ENCODE data around the gene P3R3URF. TPM values are rescaled to one million over a fixed set of nuclear protein-coding genes. Genes with fewer than 3 reads are reported as not detected.

Gene P3R3URF
- polyA plus RNA-seq, 1 donor, result not detected

GRCh38 chr1:46173361-46173856 is 2.9 kb downstream of the P3R3URF start:
- peaks cover 6% of the 10 kb centered on the region for H3K4me1 ChIP-seq (ENCODE audit: control insufficient read depth, insufficient read depth, low read length)
- DNase-seq, result peak in 1 of 2 donors; percentile 29
- no peaks in the 10 kb centered on the region for H3K9me3 ChIP-seq (ENCODE audit: control insufficient read depth, low read depth, low read length)
- no CpG with 5 or more reads among the region's 4 CpGs for WGBS (ENCODE audit: insufficient coverage, low lambda C conversion rate)
- no peak overlapping the region for H3K27ac ChIP-seq (ENCODE audit: low read length)
- H3K4me3 ChIP-seq (ENCODE audit: low read length), result no peak overlapping the region
- peaks cover 3% of the 10 kb centered on the region for H3K27me3 ChIP-seq (ENCODE audit: control insufficient read depth, insufficient read depth, low read length)
- H3K36me3 ChIP-seq (ENCODE audit: control insufficient read depth, insufficient read depth, low read length), result no peaks in the 10 kb centered on the region

GRCh38 chr1:46172321-46172720 is 4.0 kb downstream of the P3R3URF start:
- WGBS (ENCODE audit: insufficient coverage, low lambda C conversion rate), result 60% methylated on average over 1 of the region's 4 CpGs
- Histone ChIP-seq H3K4me3 (ENCODE audit: low read length) (no peak overlapping the region), H3K27ac (ENCODE audit: low read length) (no peak overlapping the region), H3K9me3 (ENCODE audit: control insufficient read depth, low read depth, low read length) (no peaks in the 10 kb centered on the region), H3K4me1 (ENCODE audit: control insufficient read depth, insufficient read depth, low read length) (peaks cover 6% of the 10 kb centered on the region), H3K27me3 (ENCODE audit: control insufficient read depth, insufficient read depth, low read length) (peaks cover 6% of the 10 kb centered on the region), H3K36me3 (ENCODE audit: control insufficient read depth, insufficient read depth, low read length) (no peaks in the 10 kb centered on the region)
- DNase-seq, result no peak

GRCh38 chr1:46171871-46172270 is 4.4 kb downstream of the P3R3URF start:
- Histone ChIP-seq H3K4me1 (ENCODE audit: control insufficient read depth, insufficient read depth, low read length) (peaks cover 6% of the 10 kb centered on the region), H3K9me3 (ENCODE audit: control insufficient read depth, low read depth, low read length) (no peaks in the 10 kb centered on the region), H3K36me3 (ENCODE audit: control insufficient read depth, insufficient read depth, low read length) (no peaks in the 10 kb centered on the region), H3K27ac (ENCODE audit: low read length) (no peak overlapping the region), H3K27me3 (ENCODE audit: control insufficient read depth, insufficient read depth, low read length) (peaks cover 9% of the 10 kb centered on the region), H3K4me3 (ENCODE audit: low read length) (no peak overlapping the region)
- DNase-seq, result peak in 1 of 2 donors; percentile 20
- WGBS (ENCODE audit: insufficient coverage, low lambda C conversion rate), result no CpG with 5 or more reads among the region's 6 CpGs

GRCh38 chr1:46171351-46171750 is 4.9 kb downstream of the P3R3URF start:
- no peak overlapping the region for H3K4me3 ChIP-seq (ENCODE audit: low read length)
- H3K9me3 ChIP-seq (ENCODE audit: control insufficient read depth, low read depth, low read length), result no peaks in the 10 kb centered on the region
- H3K4me1 ChIP-seq (ENCODE audit: control insufficient read depth, insufficient read depth, low read length), result peaks cover 6% of the 10 kb centered on the region
- H3K36me3 ChIP-seq (ENCODE audit: control insufficient read depth, insufficient read depth, low read length), result no peaks in the 10 kb centered on the region
- no CpG with 5 or more reads among the region's 8 CpGs for WGBS (ENCODE audit: insufficient coverage, low lambda C conversion rate)
- H3K27ac ChIP-seq (ENCODE audit: low read length), result no peak overlapping the region
- H3K27me3 ChIP-seq (ENCODE audit: control insufficient read depth, insufficient read depth, low read length), result peaks cover 13% of the 10 kb centered on the region
- DNase-seq, result no peak

- WGBS (ENCODE audit: insufficient coverage, low lambda C conversion rate), result no CpG with 5 or more reads among the region's 3 CpGs
- Histone ChIP-seq H3K27ac (ENCODE audit: low read length) (no peak overlapping the region), H3K9me3 (ENCODE audit: control insufficient read depth, low read depth, low read length) (no peaks in the 10 kb centered on the region), H3K4me1 (ENCODE audit: control insufficient read depth, insufficient read depth, low read length) (peaks cover 3% of the 10 kb centered on the region), H3K36me3 (ENCODE audit: control insufficient read depth, insufficient read depth, low read length) (no peaks in the 10 kb centered on the region), H3K27me3 (ENCODE audit: control insufficient read depth, insufficient read depth, low read length) (peaks cover 13% of the 10 kb centered on the region), H3K4me3 (ENCODE audit: low read length) (no peak overlapping the region)
- DNase-seq, result no peak
Measured at GRCh38 chr1:46169811-46170454, 6.4 kb downstream of the P3R3URF start.

GRCh38 chr1:46168477-46168876 is 7.8 kb downstream of the P3R3URF start:
- peaks cover 13% of the 10 kb centered on the region for H3K27me3 ChIP-seq (ENCODE audit: control insufficient read depth, insufficient read depth, low read length)
- DNase-seq, result no peak
- H3K36me3 ChIP-seq (ENCODE audit: control insufficient read depth, insufficient read depth, low read length), result no peaks in the 10 kb centered on the region
- no peaks in the 10 kb centered on the region for H3K4me1 ChIP-seq (ENCODE audit: control insufficient read depth, insufficient read depth, low read length)
- H3K27ac ChIP-seq (ENCODE audit: low read length), result no peak overlapping the region
- no CpG with 5 or more reads among the region's 1 CpG for WGBS (ENCODE audit: insufficient coverage, low lambda C conversion rate)
- no peaks in the 10 kb centered on the region for H3K9me3 ChIP-seq (ENCODE audit: control insufficient read depth, low read depth, low read length)
- no peak overlapping the region for H3K4me3 ChIP-seq (ENCODE audit: low read length)

GRCh38 chr1:46166521-46167462 is 9.5 kb downstream of the P3R3URF start:
- WGBS (ENCODE audit: insufficient coverage, low lambda C conversion rate), result 0% methylated on average over 1 of the region's 47 CpGs
- H3K36me3 ChIP-seq (ENCODE audit: control insufficient read depth, insufficient read depth, low read length), result no peaks in the 10 kb centered on the region
- H3K27me3 ChIP-seq (ENCODE audit: control insufficient read depth, insufficient read depth, low read length), result peaks cover 13% of the 10 kb centered on the region
- DNase-seq, result peak in 1 of 2 donors; percentile 51
- no peak overlapping the region for H3K27ac ChIP-seq (ENCODE audit: low read length)
- no peaks in the 10 kb centered on the region for H3K4me1 ChIP-seq (ENCODE audit: control insufficient read depth, insufficient read depth, low read length)
- no peaks in the 10 kb centered on the region for H3K9me3 ChIP-seq (ENCODE audit: control insufficient read depth, low read depth, low read length)
- peak overlapping the region; percentile 55 for H3K4me3 ChIP-seq (ENCODE audit: low read length)

- Histone ChIP-seq H3K4me1 (ENCODE audit: control insufficient read depth, insufficient read depth, low read length) (no peaks in the 10 kb centered on the region), H3K36me3 (ENCODE audit: control insufficient read depth, insufficient read depth, low read length) (no peaks in the 10 kb centered on the region), H3K27me3 (ENCODE audit: control insufficient read depth, insufficient read depth, low read length) (no peaks in the 10 kb centered on the region), H3K4me3 (ENCODE audit: low read length) (no peak overlapping the region), H3K9me3 (ENCODE audit: control insufficient read depth, low read depth, low read length) (no peaks in the 10 kb centered on the region), H3K27ac (ENCODE audit: low read length) (no peak overlapping the region)
- DNase-seq, result no peak
- WGBS (ENCODE audit: insufficient coverage, low lambda C conversion rate), result no CpG with 5 or more reads among the region's 1 CpG
Measured at GRCh38 chr1:46160212-46160611, 16.1 kb downstream of the P3R3URF start.

- no peak overlapping the region for H3K27ac ChIP-seq (ENCODE audit: low read length)
- 86% methylated on average over 1 of the region's 3 CpGs for WGBS (ENCODE audit: insufficient coverage, low lambda C conversion rate)
- H3K9me3 ChIP-seq (ENCODE audit: control insufficient read depth, low read depth, low read length), result no peaks in the 10 kb centered on the region
- no peaks in the 10 kb centered on the region for H3K36me3 ChIP-seq (ENCODE audit: control insufficient read depth, insufficient read depth, low read length)
- no peak overlapping the region for H3K4me3 ChIP-seq (ENCODE audit: low read length)
- H3K27me3 ChIP-seq (ENCODE audit: control insufficient read depth, insufficient read depth, low read length), result no peaks in the 10 kb centered on the region
- no peaks in the 10 kb centered on the region for H3K4me1 ChIP-seq (ENCODE audit: control insufficient read depth, insufficient read depth, low read length)
- DNase-seq, result no peak
Measured at GRCh38 chr1:46159516-46159915, 16.8 kb downstream of the P3R3URF start.

Data from large intestine (tissue), 3 donors.